OCI-M1 (cell line): ENCODE results near the gene SEZ6L.

Source experiments
- DNase-seq: peaks from one replicate; lab custom pipeline; 2025; lab: John Stamatoyannopoulos, UW

The SEZ6L gene

GRCh38 chr22:26169315-26170111 lies at the start of gene SEZ6L:
SEZ6L (plus strand) TSS chr22:26169462; CDS start chr22:26169670, 208 bp downstream.
- no peak for DNase-seq

DNA sequence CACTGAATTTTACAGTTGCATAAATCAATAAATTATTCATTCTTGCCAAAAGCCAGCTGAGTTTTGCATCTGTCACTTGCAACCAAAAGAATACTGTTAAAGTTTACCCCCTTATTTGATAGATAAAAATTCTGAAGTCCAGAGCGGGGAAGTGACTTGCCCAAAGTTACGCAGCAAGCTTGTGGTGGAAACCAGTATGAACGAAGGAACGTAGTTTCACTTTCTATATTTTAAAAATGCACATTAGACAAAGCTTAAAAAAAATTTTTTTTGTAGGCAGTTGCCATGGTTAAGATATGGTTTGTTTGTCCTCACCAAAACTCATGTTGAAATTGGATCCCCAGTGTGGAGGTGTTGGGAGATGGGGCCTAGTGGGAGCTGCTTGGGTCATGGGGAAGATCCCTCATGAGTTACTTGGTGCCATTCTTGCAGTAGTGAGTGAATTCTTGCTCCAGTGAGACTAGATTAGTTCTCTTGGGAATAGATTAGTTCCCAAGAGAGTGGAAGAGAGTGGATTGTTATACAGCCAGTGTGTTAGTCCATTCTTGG lies 46.3 kb upstream of the SEZ6L start:
- DNase-seq, result peak; percentile 69

GRCh38 chr22:26124991-26125725 lies 44.1 kb upstream of the SEZ6L start:
- no peak for DNase-seq

DNA sequence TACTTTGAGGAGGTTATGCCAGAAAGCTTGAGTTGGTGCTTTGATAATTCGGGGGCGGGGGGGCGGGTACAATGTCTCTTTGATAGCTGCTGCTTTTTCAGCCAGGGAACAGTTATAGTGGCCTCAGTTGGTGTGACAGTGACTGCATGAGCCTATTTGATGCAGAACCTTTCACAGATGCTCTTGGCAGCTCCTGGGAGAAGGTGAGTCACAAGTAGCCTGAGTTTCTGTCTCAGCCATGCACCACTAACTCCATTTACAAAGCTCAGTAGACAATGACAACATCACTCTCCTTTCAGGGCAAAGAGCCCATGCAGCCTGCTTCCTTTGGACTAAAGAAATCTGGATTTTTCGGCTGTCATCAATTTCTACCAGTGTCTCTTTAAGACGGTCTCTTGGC lies 42.1 kb upstream of the SEZ6L start:
- no peak for DNase-seq

GRCh38 chr22:26127556-26127955 lies 41.7 kb upstream of the SEZ6L start:
- no peak for DNase-seq

GRCh38 chr22:26131589-26132154 lies 37.6 kb upstream of the SEZ6L start:
- DNase-seq, result no peak

DNA sequence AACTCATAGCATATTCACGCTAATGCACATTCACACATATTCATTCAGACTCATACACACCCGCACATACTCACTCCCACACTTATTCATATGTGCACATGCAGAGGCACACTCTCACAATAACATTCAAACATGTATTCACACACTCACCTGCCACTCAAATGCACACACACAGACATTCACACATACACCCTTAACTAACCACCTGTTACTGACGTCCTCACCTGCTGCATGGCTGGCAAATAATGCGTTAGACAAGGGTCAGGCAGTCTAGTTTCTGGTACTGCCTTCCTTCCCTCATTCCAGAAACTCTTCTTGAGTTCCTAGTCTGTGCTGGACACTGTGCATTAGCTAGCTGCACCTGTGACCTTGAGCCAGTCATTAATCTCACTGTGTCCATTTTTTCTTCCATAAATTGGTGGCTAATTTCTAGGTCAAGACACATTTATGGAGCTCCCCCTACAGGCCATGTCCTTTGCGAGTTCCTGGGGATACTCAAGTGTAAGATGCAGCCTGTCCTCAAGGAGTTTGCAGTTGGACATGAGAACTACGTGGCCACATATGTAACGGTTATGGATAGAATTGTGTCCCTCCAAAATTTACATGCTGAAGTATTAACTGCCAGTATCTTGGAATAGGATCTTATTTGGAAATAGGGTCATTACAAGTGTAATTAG lies 34.5 kb upstream of the SEZ6L start:
- DNase-seq, result peak; percentile 74

- no peak for DNase-seq
These were observed 33.5 kb upstream of the SEZ6L start for GRCh38 chr22:26135806-26136205.

DNA sequence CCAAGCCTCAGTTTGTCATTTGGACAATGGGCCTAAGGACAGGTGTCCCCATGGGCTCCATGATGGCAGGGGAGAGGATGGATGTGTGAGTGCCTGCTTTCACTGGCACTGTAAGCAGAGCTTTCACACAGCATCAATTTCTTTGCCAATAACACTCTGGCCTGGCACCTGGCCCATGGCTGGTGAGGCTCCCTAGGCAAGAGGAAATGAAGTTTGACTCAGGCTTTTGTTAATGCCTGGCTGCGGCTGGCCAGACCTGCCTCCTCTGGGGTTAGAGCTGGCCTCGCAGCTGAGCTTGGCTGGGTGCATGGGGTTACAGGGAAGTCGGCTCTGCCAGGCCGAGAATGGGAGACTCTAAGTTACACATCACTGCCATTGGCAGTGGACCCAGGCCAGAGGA lies 30.0 kb upstream of the SEZ6L start:
- DNase-seq, result no peak

DNA sequence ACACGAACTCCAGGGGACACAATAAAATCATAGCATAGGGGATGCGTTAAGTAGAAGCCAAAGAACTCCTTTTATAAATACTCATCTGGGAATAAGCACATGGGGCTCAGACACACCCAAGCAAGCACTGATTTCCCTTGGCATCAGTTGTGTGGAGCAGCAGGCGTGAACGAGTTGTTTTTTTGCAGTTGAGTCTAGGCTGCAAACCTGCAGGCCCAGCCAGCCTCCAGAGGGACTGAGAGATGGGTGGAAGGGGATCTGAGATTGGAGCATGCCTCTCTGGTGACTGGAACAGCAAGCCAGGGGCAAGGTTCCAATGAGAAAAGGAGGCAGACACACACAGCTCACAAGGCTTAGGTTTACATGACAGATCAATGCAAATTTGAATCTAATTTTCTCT lies 27.4 kb upstream of the SEZ6L start:
- no peak for DNase-seq

DNA sequence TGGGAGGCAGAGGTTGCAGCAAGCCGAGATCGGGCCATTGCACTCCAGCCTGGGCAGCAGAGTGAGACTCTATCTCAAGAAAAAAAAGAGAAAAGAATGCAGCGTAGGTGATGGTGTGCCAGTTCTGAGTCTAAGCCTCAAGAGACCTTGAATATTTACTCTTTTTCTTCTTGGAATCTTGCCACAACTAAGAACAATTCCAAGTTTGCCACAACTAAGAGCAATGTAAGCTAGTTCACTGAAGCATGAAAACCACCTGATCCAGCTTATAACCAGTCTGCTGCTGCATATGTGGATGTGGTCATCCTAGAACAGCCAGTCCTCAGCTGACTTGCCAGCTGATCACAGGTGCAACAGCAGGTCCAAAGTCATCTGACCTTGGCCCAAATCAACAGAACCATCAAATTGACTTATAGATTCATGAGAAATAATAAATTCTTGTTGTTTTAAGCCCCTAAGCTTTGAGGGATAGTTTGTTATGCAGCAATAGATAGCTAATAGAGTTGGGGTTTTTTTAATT lies 25.4 kb upstream of the SEZ6L start:
- no peak for DNase-seq

GRCh38 chr22:26159886-26160285 lies 9.4 kb upstream of the SEZ6L start:
- DNase-seq, result no peak

GRCh38 chr22:26161746-26162145 lies 7.5 kb upstream of the SEZ6L start:
- DNase-seq, result no peak

GRCh38 chr22:26162926-26163325 lies 6.3 kb upstream of the SEZ6L start:
- DNase-seq, result no peak

- DNase-seq, result no peak
These were observed 5.1 kb upstream of the SEZ6L start for GRCh38 chr22:26164174-26164573.

DNA sequence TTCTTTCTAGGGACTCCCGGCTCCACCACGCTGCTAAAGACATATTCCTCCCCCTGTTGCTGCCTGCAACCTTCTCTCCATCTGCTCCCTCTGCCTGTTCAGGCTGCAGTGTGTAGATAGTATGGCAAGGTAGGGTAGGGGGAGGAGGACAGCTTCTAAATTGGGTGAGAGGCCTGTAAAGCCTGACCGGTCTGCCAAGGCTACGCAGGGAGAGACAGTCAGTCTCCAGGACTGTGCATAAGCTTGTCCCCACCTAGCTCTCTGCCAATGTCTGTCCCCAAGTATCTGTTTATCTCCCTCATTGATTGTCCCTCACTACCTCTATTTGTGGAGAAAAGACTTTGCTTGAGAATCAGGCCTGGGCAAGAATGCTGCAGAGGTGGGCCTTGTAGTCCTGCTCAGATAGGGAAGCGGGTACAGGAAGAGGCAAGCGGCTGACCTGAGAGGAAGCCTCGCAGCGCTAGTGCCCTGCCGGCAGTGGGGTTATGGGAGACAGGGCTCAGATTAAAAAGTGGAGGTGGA lies 871 bp upstream of the SEZ6L start:
- no peak for DNase-seq

- no peak for DNase-seq
These were observed 335 bp upstream of the SEZ6L start for GRCh38 chr22:26168939-26169314.

DNA sequence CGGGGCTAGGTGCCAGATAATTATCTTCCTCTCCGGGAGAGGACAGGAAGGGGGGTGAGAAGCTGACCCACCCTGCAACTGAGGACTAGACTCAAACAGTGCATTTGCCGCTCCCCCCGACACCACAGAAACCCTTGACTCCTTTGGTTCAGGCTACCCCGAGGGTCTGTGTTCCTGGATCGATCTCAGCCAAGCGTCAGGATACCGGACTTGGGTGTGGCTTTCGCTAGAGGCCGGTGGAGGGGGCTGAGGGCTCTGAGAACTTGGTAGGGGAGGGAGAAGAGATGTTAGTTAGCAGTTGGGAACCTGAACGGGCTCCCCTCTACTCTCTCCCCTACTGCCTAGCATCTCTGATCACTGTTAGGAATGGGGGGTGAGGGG lies 840 bp downstream of the SEZ6L start:
- no peak for DNase-seq

DNA sequence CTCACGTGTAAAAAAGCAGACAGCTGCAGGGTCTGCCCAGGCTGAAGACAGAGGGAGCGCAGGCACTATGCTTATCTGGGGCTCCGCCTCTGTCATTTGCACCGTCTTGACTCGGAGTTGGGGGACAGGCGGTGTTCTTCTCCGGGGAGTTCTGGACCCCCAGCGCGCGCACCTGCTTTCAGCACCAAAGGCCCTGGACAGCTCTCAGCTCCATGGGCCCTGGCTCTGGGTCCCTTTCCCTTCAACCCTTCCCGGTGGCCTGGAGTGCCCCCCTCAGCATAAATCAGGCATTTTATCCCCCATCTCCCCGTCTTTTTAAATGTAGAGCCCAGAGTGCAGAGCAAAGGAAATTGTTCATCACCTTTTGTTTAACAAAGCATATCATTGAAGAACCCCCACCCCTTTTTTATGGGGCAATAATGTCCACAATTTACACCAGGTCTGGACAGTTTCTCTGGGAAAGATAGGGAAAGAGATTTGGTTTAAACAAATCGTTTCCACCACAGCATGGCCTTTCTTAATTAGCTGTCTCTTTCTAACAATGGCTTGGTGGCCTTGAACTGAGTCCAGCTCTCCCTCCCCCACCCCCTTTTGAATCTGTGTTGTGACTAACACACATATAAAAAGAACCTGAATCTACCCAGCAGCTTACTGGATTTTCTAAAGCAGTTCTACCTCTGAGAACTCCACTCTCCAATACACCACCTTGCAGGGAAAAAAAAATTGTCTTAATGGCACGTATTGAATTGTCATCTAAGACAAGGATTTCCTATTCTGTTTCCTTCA lies 1.7 kb downstream of the SEZ6L start:
- peak; percentile 15 for DNase-seq

DNA sequence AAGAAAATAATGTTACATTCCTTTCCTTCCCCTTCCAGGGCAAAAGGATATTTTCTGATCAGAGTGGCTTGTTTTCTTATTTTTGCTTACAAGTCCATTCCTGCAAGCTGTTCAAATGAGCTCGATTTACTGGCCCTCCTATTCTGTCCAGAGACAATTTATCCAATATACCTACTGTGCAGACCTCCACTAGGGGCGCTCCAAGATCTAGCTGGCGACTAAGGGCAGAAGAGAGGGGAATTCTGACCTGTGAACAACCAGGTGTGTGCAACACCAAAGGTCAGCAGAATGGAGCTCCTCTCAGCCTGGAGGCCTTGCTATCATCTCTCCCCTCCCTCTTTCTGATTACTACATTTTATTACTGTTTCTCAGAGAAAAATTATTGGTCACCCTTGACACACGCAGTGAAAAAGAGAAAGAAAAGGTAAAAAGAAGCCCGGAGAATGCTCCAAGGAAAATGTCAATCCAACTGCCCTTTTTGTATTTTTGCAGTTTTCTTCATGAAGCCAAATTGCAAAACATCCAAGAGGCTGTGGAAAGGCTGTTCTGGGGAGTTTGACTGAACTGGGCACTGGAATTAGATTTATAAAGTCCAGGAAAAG lies 3.2 kb downstream of the SEZ6L start:
- DNase-seq, result peak; percentile 70

DNA sequence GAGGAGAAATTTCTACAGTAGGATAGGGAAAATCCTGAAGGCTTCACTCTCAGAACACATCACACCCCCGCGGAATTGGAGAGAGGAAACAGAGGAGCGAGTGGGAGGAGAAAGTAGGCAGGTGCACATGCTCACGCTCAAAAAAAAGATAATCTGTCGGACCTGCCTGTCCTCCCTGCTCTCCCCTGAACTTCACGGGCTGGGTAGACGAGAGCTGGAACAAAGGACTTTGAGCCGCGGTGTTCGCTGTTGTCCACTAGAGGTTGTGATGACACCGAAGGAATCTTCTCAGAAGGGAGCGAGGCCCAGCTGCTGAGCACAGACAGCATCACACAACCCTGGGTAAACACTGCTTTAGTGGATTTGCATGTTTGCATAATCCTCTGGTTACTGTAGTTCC lies 5.0 kb downstream of the SEZ6L start:
- peak; percentile 40 for DNase-seq
